Mammary epithelial cell (primary cell): Measurements from ENCODE around the gene SLC12A9.

ENCODE experiments used
- CTCF ChIP-seq, 2 donors: IDR thresholded peaks in 1 of 2; conservative IDR thresholded peaks in 1 of 2; 2 replicates each; pipeline ENCODE4 v1.5.1; 2011 to 2012; ENCODE audit warnings: inconsistent platforms in 2 of 2, low read length in 2 of 2, mild to moderate bottlenecking in 2 of 2, control low read depth in 1 of 2, low read depth in 1 of 2; ENCODE audit not compliant: insufficient read depth in 1 of 2; ENCODE audit errors: extremely low read depth in 1 of 2
- EZH2 ChIP-seq: IDR thresholded peaks from 2 replicates; pipeline ENCODE4 v1.6.1; 2012; ENCODE audit warnings: low read length, inconsistent platforms, borderline replicate concordance

GRCh38 chr7:100818366-100818765 is 34.1 kb upstream of the SLC12A9 start:
- no peak for TF ChIP-seq CTCF (conservative IDR thresholded peaks at IDR 0.05 in 1 of 2, IDR thresholded peaks at IDR 0.05 in 1 of 2; ENCODE audit: extremely low read depth in 1 of 2, insufficient read depth in 1 of 2, low read depth in 1 of 2, low read length in 2 of 2)
- no peak for TF ChIP-seq EZH2
